ENCODE results near the gene BTBD16.

The BTBD16 gene

DNA sequence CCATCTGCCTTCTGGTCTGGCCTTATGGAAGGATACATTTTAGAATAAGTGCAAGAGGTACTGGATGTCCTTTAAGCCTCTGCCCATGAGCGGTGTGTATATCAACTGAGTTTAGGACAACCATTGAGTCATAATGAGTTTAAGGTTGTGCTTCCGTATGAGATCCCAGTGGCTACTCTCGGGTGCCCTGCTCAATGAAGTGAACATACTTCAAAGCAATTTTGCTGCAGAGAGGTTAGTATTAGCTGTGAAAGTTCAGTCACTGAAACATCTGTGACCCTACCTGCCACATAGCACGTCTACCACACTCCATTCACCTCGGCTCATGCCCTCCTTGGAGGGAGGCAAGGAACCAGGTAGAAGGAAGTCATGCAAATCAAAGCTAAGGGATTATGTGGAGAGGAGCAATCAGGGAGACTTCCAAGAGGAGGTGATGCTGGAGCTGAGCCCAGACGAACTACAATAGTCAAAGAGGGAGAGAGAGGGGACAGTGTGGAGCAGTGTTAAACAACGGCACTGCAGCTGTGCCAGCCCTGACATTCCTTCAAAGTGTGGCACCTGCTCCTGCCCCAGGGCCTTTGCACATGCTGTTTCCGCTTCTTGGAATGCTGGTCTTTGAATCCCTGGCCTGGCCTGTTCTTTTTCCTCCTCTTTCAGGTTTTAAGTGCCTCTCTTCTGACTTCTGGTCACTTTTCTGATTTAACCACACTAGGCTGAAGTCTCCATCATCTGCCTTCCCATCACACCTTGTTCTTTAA, 25.4 kb downstream of the BTBD16 start:
- no peak for FAIRE-seq

DNA sequence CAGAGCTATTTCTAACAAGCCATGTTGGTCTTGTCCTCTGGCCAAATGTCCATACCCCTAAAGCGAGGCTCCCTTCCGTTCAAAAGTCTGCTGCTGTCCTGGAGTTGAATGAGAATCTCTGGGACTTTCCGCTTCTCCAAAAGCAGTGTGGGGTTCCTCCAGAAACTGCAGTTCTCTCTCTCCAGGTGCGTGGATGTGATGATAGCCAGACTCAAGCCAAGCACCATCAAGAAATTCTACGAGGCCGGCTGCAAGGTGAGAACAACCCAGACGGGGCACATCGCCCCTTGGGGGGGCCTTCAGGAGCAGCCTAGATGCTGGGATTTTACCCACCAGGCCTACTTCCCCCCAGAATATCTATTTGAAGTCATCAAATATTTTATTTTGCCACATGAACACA, 26.5 kb downstream of the BTBD16 start:
- no peak for FAIRE-seq

DNA sequence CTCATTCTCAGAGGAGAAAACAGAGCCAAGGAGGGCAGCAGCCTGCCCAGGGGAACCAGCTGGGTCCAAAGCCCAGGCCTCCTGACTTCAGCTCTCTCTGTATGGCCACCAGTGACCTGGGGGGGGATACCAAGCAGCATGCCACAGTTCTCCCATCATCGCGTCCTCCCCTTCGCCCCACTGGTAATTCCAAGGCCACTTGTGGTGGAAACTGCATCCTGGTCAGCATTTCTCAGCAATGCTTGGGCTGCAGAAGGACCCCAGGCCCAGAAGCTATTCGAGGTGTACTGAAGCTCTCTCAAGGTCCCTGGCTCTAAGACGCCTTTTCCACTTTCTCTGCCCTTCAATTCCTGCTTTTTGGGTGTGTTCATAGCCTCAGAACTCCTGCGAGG, 27.1 kb downstream of the BTBD16 start:
- no peak for FAIRE-seq

- peak; percentile 83 for FAIRE-seq
Measured at GRCh38 chr10:122298598-122299301, 27.7 kb downstream of the BTBD16 start.

DNA sequence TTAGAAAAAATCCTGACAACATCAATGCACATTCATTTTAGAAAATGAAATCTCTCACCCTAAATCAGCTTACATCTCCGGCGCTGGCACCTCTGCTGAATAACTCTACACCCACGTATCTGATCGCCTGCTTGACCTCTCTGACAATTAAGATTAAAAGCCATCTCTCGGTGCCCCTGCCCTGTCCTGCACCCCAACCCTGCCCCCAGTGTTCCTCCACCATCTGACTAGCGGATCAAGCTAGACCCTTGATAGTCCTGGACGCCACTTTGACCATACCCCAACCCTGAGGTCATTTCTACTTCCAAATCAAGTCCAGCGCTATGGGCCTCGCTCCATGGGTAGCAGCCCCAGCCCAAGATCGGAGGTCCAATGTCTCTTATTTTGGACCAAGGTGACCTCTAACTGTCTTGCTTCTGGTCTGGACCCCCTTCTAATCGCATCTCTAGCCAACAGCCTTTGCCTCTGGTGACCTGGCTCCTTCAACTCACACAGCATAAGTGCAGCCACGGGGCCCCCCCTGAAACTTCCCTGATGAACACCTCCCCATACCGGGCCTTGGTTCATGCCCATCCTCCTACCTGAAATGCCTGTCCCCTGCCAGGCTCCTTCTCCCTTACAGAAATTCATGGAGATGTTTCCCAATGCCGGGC, 28.5 kb downstream of the BTBD16 start:
- FAIRE-seq, result no peak

DNA sequence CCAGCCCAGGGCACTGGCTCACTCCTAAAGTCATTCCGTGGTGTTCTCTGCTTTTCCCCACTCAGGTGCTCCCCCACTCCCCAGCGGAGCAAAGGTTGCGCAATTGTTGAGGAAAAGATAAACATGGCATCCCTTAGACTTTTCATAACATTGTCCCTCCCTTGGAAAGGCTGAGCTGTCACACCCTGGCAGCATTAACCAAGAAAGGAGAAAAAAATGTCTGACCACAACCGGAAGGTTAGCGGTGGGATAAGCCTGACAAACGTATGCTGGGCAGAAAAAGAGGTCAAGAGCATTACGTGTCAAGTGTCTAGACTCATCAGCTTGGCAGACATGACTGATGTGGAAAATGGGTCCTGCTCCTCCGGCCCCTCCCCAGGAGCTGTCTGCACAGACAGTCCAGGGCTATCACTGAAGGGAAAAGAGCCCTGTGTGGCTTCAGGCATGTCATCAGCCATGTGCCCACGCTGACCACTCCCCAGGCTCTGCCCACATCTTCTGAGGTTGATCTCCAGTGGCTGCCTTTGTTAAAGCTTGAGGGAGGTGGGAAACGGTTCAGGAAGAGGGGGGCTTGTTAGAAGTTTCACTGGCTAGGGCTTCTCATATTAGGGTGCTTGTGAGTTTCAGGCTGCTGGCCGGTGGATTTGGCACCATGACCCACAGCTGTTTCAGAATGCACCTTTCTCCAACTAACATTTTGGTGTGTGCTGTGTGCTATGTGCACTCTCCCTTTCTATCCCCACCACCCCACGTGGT, 30.1 kb downstream of the BTBD16 start:
- no peak for FAIRE-seq

- no peak for FAIRE-seq
Measured at GRCh38 chr10:122301811-122302115, 30.7 kb downstream of the BTBD16 start.

- no peak for FAIRE-seq
Measured at GRCh38 chr10:122302315-122302714, 31.2 kb downstream of the BTBD16 start.

DNA sequence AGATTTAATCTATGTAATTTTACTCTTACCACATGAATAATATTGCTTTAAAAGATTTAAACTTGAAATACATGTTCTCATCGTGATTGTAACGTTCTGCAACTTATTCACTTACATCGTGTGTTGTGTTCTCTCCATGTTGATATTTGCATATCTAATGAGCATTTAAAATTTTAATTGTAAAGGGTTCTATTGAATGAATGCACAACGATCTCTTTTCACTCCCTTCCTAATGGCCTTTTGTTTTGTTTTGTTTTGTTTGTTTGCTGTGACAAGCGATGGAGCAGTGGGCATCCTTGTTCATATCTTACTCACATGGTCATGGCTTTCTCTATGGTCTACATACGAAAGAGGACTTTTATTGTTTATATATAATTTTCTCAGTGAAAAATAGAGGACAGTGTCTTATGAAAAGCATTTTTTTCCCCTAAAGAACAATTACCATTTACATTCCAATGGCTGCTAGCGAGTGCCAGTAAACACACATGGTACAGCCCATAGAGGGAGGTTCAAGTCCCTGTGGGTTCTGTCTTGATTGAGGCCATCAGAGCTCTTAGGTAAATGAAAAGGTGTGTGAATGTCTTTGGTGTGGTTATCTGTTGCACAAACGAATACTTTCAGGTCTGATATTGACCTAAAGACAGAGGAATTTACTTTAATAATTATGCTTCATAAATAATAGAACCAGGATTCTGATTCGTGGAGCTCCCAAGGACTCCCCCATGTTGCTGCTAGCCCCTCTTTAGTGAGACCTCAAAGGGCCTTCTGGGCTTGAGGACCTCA, 32.4 kb downstream of the BTBD16 start:
- FAIRE-seq, result no peak

- no peak for FAIRE-seq
Measured at GRCh38 chr10:122304054-122304579, 33.0 kb downstream of the BTBD16 start.

GRCh38 chr10:122306282-122306681, 35.2 kb downstream of the BTBD16 start:
- FAIRE-seq, result no peak

- no peak for FAIRE-seq
Measured at GRCh38 chr10:122306744-122307143, 35.6 kb downstream of the BTBD16 start.

DNA sequence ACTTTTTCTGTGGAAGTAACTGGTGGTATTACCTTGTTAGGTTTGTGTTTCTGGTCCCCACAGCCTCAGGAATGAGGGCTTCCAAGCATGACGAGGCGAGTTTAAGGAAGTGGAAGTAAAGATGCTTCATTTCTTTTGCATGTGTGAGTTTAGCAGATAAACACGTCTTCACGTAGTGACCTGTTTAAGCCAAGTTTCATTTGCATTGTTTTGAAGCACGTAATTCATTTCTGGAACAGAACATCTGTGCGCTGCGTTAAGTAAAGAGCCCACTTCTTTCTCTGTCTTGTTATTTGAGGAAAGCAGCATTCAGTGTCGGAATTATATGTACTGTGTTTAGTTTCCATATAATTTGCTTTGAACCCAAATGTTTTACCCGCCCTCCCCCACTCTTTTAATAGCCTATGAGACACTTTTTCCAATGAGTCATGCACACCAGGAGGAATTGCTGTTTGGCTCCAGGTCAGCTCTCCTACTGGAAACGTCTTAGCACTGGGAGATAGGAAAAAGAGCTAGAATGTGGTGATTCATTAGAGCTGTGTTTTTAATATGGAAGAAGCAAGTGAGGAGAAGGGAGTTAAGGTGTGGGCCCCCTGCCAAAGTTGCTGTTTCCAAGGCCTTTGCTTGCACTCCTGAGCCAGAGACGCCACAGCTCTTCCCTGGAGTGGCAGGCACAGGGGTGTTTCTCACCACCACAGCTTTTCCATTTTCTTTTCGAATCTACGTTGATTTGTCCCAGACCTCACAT, 36.7 kb downstream of the BTBD16 start:
- no peak for FAIRE-seq

DNA sequence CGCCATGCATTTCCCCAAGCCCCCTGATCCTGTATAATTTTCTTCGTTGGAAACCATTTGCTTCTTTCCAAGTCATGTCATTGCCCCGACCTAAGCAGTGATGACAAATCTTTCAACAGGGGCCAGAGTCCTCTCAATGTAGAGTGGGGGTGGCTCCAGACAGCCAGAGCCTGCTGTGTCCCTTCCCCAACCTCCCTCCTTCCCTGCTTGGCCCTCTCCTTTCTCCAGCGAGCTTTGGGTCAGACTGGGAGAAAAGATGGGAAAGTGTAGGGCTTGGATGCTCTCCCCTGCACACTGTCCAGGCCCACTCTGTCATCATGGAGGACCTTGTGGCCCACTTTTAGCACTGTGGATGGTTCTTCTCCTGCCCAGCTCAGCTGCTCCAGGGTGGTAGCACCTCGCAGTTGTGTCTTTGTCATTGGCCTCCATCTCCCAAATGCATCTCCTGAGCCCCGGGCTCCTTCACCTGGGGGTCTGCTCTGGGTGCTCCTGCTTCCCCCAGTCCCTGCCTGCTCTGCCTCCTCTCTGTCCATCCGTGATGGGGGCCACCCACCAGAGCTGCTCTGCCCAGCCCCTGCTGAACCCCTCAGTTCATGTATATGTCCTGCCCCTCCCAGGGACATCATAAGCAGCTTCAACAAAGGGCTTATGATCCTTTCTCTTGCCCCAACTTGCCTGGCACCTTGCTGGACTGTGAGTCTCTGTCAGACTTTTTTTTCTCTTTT, 37.5 kb downstream of the BTBD16 start:
- no peak for FAIRE-seq

DNA sequence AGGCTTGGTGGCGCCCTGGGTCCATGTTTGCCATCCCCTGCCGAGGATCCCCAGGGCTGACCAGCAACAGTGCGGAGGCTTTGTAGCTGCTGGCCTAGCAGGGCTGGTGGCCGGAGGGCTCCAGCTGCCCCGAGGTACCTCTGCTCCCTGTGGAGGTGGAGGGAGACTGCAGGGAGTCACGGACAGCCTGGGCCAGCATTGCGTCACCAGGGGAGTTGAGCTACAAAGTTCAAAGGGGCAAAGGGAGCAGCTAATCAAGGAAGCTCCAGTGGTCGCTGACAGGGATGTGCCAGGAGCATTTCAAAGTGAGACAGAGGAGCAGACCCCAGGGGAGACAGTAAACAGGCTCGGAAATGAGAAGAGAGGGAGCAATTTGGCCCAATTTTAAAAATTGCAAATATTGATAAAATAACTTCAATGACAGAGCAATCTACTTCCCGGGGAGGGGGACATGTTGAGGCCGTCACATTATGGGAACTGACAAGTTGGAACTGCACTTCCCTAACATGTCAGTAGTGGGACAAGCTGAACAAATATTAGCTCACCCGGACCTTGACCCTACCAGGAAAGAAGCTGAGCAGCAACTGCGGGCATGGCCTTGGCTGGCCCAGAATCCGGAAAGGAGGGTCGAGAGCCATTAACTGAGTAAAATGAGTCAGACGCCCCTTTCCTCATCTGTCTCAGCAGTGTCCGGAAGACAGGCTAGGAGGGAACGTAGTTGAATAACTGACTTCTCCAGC, 39.4 kb downstream of the BTBD16 start:
- no peak for FAIRE-seq

- no peak for FAIRE-seq
Measured at GRCh38 chr10:122311051-122311410, 39.9 kb downstream of the BTBD16 start.

- FAIRE-seq, result no peak
Measured at GRCh38 chr10:122311716-122312115, 40.6 kb downstream of the BTBD16 start.

- FAIRE-seq, result no peak
Measured at GRCh38 chr10:122316224-122316884, 45.3 kb downstream of the BTBD16 start.

GRCh38 chr10:122321960-122322359, 50.9 kb downstream of the BTBD16 start:
- FAIRE-seq, result no peak

DNA sequence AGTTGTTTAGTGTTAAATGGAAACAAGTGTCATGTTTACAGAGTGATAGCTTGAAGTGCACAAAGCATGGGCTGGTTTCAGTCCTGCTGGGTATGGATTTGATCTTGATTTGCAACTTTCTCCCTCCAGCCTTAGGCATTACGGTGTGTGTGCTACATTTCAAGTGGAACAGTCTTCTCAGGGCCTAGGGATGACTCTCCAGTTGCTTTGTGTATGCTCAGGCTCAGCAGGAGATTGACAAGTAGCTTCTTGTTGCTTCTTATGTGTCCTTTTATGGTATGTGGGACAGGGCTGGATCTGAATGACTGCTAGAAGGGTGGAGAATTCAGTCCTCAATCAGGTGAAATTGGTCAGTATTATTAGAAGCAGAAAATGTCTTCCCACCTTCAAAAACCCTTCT, 52.1 kb downstream of the BTBD16 start:
- FAIRE-seq, result no peak

Data from G401.6 (cell line).